Bronchus fibroblast of lung (primary cell): Measurements from ENCODE around the gene PRPF39. TPM values are rescaled to one million over a fixed set of nuclear protein-coding genes. Genes with fewer than 3 reads are reported as not detected.

Experiments used
- total RNA-seq: library from RNA; depleted of rRNA; stranded (reverse); fragments of >200 nt; gene quantifications from 2 replicates; pipeline ENCODE4 v1.2.3, GENCODE V29; 2015

The PRPF39 gene
- 14.3 and 15.3 TPM in 2 replicates for total RNA-seq

DNA sequence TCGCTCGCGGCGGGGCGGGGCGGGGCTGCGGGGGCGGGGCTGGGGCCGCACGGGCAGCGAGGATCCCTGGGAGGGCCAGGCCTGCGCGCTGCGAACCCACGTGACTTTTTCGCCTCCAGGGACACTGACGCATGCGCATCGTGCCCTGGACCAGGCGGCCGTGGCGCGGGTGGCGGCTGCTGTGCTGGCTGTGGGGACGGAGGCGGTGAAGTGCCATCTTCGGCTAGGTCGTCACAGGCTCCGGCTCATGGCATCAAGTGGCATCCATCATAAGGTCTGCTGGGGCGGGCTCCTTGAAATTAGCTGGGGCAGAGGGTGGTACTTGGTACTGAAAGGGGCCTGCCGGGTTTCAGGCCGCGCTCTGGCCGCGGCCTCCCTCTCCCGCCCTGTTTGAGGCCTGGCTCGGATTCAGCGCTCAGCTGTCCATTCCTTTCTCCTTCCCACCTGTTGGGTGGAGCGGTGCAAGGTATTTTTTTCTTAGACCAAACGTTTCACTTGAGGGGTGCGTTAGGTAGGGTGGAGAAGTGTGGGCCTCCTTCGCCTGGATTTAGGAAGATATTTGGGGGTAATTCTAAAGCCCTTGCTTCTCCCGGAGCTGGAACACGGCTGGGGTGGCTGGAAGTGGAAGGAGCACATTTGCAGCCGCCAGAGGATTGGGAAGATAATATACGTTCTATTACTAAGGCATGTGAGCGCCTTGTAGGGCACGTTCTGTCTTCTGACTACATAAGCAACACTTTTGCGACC lies at the start of gene PRPF39:
Gene PRPF39 (plus strand): TSS at position 141 of the 747 bp plus-strand sequence. CDS start 11,124 bp downstream, outside the sequence.

GRCh38 chr14:45134051-45134958 lies 50.4 kb downstream of the PRPF39 start, which contains the start of gene FKBP3:
Gene FKBP3, minus strand, starts transcription at chr14:45134481. Its CDS starts 25 bp downstream, at chr14:45134456.

GRCh38 chr14:45135659-45136395 lies 51.9 kb downstream of the PRPF39 start, which contains the start of gene FANCM:
Gene FANCM, plus strand, starts transcription at chr14:45135930. Its CDS starts 102 bp downstream, at chr14:45136032.

Other genes starting within 250 kb of the PRPF39 start
- gene KLHL28, start 122.2 kb upstream of the PRPF39 start, total RNA-seq = 1.9 and 3.7 TPM in 2 replicates
- gene TOGARAM1, start 121.9 kb upstream of the PRPF39 start, total RNA-seq = 4.4 and 5.8 TPM in 2 replicates
- 41.3 and 56.7 TPM in 2 replicates for gene FKBP3, start 50.4 kb downstream of the PRPF39 start, total RNA-seq
- 4.2 and 6.6 TPM in 2 replicates for gene FANCM, start 51.8 kb downstream of the PRPF39 start, total RNA-seq
- 23.5 and 29.4 TPM in 2 replicates for gene MIS18BP1, start 169.1 kb downstream of the PRPF39 start, total RNA-seq